IPS-20b (cell line): Measurements from ENCODE around the gene RAB6D.
"Not testable (repeated sequence)": the region's sequence is repeated elsewhere in the genome, so short reads cannot be mapped to it uniquely, and the experiment has no call there.

Source experiments
- H3K27ac ChIP-seq: one replicate; pipeline ENCODE4 v1.5.1; 2013; ENCODE audit warnings: low read length
- H3K27me3 ChIP-seq: 2 replicates; pipeline ENCODE4 v1.6.1; 2013; ENCODE audit warnings: mild to moderate bottlenecking, low read length, inconsistent platforms; ENCODE audit not compliant: insufficient read depth
- H3K36me3 ChIP-seq: 2 replicates; pipeline ENCODE4 v1.6.1; 2013; ENCODE audit warnings: low read depth, mild to moderate bottlenecking, inconsistent platforms, low read length, moderate library complexity; ENCODE audit not compliant: insufficient read depth
- H3K4me1 ChIP-seq: 2 replicates; pipeline ENCODE4 v1.6.1; 2013; ENCODE audit warnings: mild to moderate bottlenecking, control low read depth, inconsistent platforms, low read length, moderate library complexity; ENCODE audit not compliant: insufficient read depth
- H3K4me3 ChIP-seq: 2 replicates; pipeline ENCODE4 v1.5.1; 2013; ENCODE audit warnings: mild to moderate bottlenecking, low read length, inconsistent platforms
- H3K9ac ChIP-seq: 2 replicates; pipeline ENCODE4 v1.6.1; 2013; ENCODE audit warnings: low read depth, mild to moderate bottlenecking, inconsistent platforms, low read length, moderate library complexity
- H3K9me3 ChIP-seq: 2 replicates; pipeline ENCODE4 v1.6.1; 2013; ENCODE audit warnings: mild to moderate bottlenecking, low read depth, low read length, inconsistent platforms; ENCODE audit not compliant: insufficient read depth

Gene RAB6D

GRCh38 chr2:131363213-131363612 lies 755 bp downstream of the RAB6D start:
- not testable (repeated sequence) for H3K9ac ChIP-seq, H3K36me3 ChIP-seq, H3K4me1 ChIP-seq, H3K9me3 ChIP-seq, H3K27ac ChIP-seq
- H3K27me3 ChIP-seq, result peaks cover 41% of the 10 kb centered on the region
- peak overlapping the region; percentile 49; the same call in 1 of the 2 replicates for H3K4me3 ChIP-seq

GRCh38 chr2:131361773-131362172 lies 2.2 kb downstream of the RAB6D start:
- not testable (repeated sequence) for H3K4me3 ChIP-seq, H3K4me1 ChIP-seq, H3K9me3 ChIP-seq, H3K36me3 ChIP-seq, H3K27ac ChIP-seq, H3K9ac ChIP-seq
- peaks cover 47% of the 10 kb centered on the region for H3K27me3 ChIP-seq

- not testable (repeated sequence) for H3K4me1 ChIP-seq, H3K36me3 ChIP-seq, H3K27ac ChIP-seq, H3K9ac ChIP-seq, H3K4me3 ChIP-seq, H3K9me3 ChIP-seq
- peaks cover 16% of the 10 kb centered on the region; the same call in 1 of the 2 replicates for H3K27me3 ChIP-seq
Observed at GRCh38 chr2:131353167-131353697, 10.7 kb downstream of the RAB6D start.

- Histone ChIP-seq H3K36me3 (no peaks in the 10 kb centered on the region), H3K9me3 (peaks cover 2% of the 10 kb centered on the region; the same call in 1 of the 2 replicates), H3K27ac (no peak overlapping the region), H3K27me3 (0 out of 2 replicates have a peak, but pooled peaks cover 4% of the 10 kb centered on the region), H3K4me3 (no peak overlapping the region), H3K4me1 (no peaks in the 10 kb centered on the region), H3K9ac (no peak overlapping the region)
Observed at GRCh38 chr2:131349021-131349420, 14.9 kb downstream of the RAB6D start.

- not testable (repeated sequence) for H3K9ac ChIP-seq, H3K27me3 ChIP-seq, H3K27ac ChIP-seq, H3K36me3 ChIP-seq, H3K9me3 ChIP-seq, H3K4me3 ChIP-seq, H3K4me1 ChIP-seq
Observed at GRCh38 chr2:131347035-131347434, 16.9 kb downstream of the RAB6D start.

GRCh38 chr2:131339307-131339706 lies 24.7 kb downstream of the RAB6D start:
- H3K27me3 ChIP-seq, H3K4me3 ChIP-seq, H3K9me3 ChIP-seq, H3K4me1 ChIP-seq, H3K36me3 ChIP-seq, H3K9ac ChIP-seq, H3K27ac ChIP-seq: not testable (repeated sequence)

- H3K27me3 ChIP-seq, result peaks cover 12% of the 10 kb centered on the region
- H3K4me3 ChIP-seq, H3K9ac ChIP-seq, H3K4me1 ChIP-seq, H3K36me3 ChIP-seq, H3K27ac ChIP-seq, H3K9me3 ChIP-seq: not testable (repeated sequence)
Observed at GRCh38 chr2:131335319-131335718, 28.6 kb downstream of the RAB6D start.

- H3K36me3 ChIP-seq, H3K9me3 ChIP-seq, H3K4me3 ChIP-seq, H3K4me1 ChIP-seq, H3K9ac ChIP-seq, H3K27ac ChIP-seq: not testable (repeated sequence)
- H3K27me3 ChIP-seq, result peaks cover 18% of the 10 kb centered on the region
Observed at GRCh38 chr2:131332709-131333108, 31.3 kb downstream of the RAB6D start.

- H3K27ac ChIP-seq, H3K4me1 ChIP-seq, H3K9me3 ChIP-seq, H3K36me3 ChIP-seq, H3K9ac ChIP-seq: not testable (repeated sequence)
- peaks cover 18% of the 10 kb centered on the region for H3K27me3 ChIP-seq
- peak overlapping the region; percentile 33; the same call in 1 of the 2 replicates for H3K4me3 ChIP-seq
Observed at GRCh38 chr2:131331000-131331399, 33.0 kb downstream of the RAB6D start.

GRCh38 chr2:131322209-131322608 lies 41.8 kb downstream of the RAB6D start:
- no peak overlapping the region for H3K27ac ChIP-seq

GRCh38 chr2:131321344-131321743 lies 42.6 kb downstream of the RAB6D start:
- not testable (repeated sequence) for H3K9me3 ChIP-seq, H3K27me3 ChIP-seq

More at GRCh38 chr2:131322209-131322608, 41.8 kb downstream of the RAB6D start:
- H3K9me3 ChIP-seq, result peaks cover 8% of the 10 kb centered on the region; the same call in 1 of the 2 replicates
- no peak overlapping the region for H3K9ac ChIP-seq
- no peaks in the 10 kb centered on the region for H3K4me1 ChIP-seq
- H3K27me3 ChIP-seq, result no peaks in the 10 kb centered on the region
- no peaks in the 10 kb centered on the region for H3K36me3 ChIP-seq
- no peak overlapping the region for H3K4me3 ChIP-seq

GRCh38 chr2:131311001-131311400 lies 53.0 kb downstream of the RAB6D start:
- not testable (repeated sequence) for H3K36me3 ChIP-seq, H3K4me1 ChIP-seq, H3K4me3 ChIP-seq, H3K9me3 ChIP-seq, H3K9ac ChIP-seq, H3K27ac ChIP-seq, H3K27me3 ChIP-seq

More at GRCh38 chr2:131321344-131321743, 42.6 kb downstream of the RAB6D start:
- not testable (repeated sequence) for H3K9ac ChIP-seq, H3K27ac ChIP-seq, H3K36me3 ChIP-seq, H3K4me3 ChIP-seq, H3K4me1 ChIP-seq
